Naive thymus-derived CD4-positive, alpha-beta T cell (primary cell): ENCODE data around the gene CDH4. TPM values are rescaled to one million over a fixed set of nuclear protein-coding genes. Genes with fewer than 3 reads are reported as not detected.

Experiments
- ATAC-seq: fragments of 150-1000 bp; cut with Tn5 transposase; 2 replicates; pipeline ENCODE4 v1.10.0; 2021; ENCODE audit warnings: mild to moderate bottlenecking, moderate library complexity
- CTCF ChIA-PET: fragments of 350-600 bp; sonication (Branson Sonifier 250); formaldehyde crosslinking; loops from one replicate; lab custom pipeline; 2021; ENCODE audit warnings: antibody characterized with exemption; lab: Charles Lee
- POLR2A ChIA-PET: fragments of 350-600 bp; sonication (Branson Sonifier 250); formaldehyde crosslinking; loops from one replicate; lab custom pipeline; 2021; ENCODE audit warnings: antibody characterized with exemption, inconsistent platforms; lab: Charles Lee
- DNase-seq, 9 donors: peaks; one replicate each; pipeline versions ENCODE4 v3.0.0 to v3.0.0-alpha.2; 2020 to 2022; ENCODE audit warnings: mixed read lengths in 1 of 9
- H3K27ac ChIP-seq: one replicate; pipeline ENCODE4 v1.7.0; 2013; ENCODE audit warnings: mild to moderate bottlenecking, low read depth, low read length, moderate library complexity
- H3K27me3 ChIP-seq, 2 donors: one replicate each; pipeline ENCODE4 v1.7.0; 2013; ENCODE audit warnings: low read length in 2 of 2, mild to moderate bottlenecking in 2 of 2, moderate library complexity in 2 of 2; ENCODE audit not compliant: control insufficient read depth in 2 of 2, insufficient read depth in 2 of 2
- H3K36me3 ChIP-seq, 3 experiments: 1 replicate in 2 of 3; 2 replicates in 1 of 3; pipeline ENCODE4 v1.7.0; 2013; ENCODE audit warnings: low read length in 3 of 3, mild to moderate bottlenecking in 3 of 3, moderate library complexity in 1 of 3; ENCODE audit not compliant: insufficient read depth in 3 of 3, control insufficient read depth in 2 of 3
- H3K4me1 ChIP-seq, 2 donors: one replicate each; pipeline ENCODE4 v1.7.0; 2013; ENCODE audit warnings: low read length in 2 of 2, mild to moderate bottlenecking in 2 of 2, moderate library complexity in 1 of 2; ENCODE audit not compliant: control insufficient read depth in 2 of 2, insufficient read depth in 2 of 2
- H3K4me3 ChIP-seq: 2 replicates; pipeline ENCODE4 v1.7.0; 2013; ENCODE audit warnings: mild to moderate bottlenecking, low read length
- H3K9me3 ChIP-seq, 3 experiments: 1 replicate in 2 of 3; 2 replicates in 1 of 3; pipeline ENCODE4 v1.7.0; 2013; ENCODE audit warnings: low read length in 3 of 3; ENCODE audit not compliant: control insufficient read depth in 2 of 3
- H3K27ac Mint-ChIP-seq, 9 donors: one replicate each; pipeline ENCODE4 v1.8.0; 2020 to 2022; ENCODE audit warnings: mixed read lengths in 9 of 9, mild to moderate bottlenecking in 8 of 9, moderate library complexity in 5 of 9, inconsistent platforms in 2 of 9
- H3K27me3 Mint-ChIP-seq, 5 donors: one replicate each; pipeline ENCODE4 v1.8.0; 2021 to 2022; ENCODE audit warnings: mixed read lengths in 5 of 5, mild to moderate bottlenecking in 1 of 5
- H3K36me3 Mint-ChIP-seq, 5 donors: one replicate each; pipeline ENCODE4 v1.8.0; 2020 to 2022; ENCODE audit warnings: mixed read lengths in 5 of 5, mild to moderate bottlenecking in 3 of 5, inconsistent platforms in 1 of 5
- H3K4me1 Mint-ChIP-seq, 7 donors: one replicate each; pipeline ENCODE4 v1.8.0; 2020 to 2022; ENCODE audit warnings: mixed read lengths in 7 of 7, mild to moderate bottlenecking in 3 of 7, inconsistent platforms in 1 of 7
- H3K4me3 Mint-ChIP-seq, 10 donors: one replicate each; pipeline ENCODE4 v1.8.0; 2020 to 2022; ENCODE audit warnings: mild to moderate bottlenecking in 10 of 10, mixed read lengths in 10 of 10, moderate library complexity in 6 of 10, inconsistent platforms in 2 of 10
- H3K9me3 Mint-ChIP-seq, 11 donors: one replicate each; pipeline ENCODE4 v1.8.0; 2020 to 2022; ENCODE audit warnings: mixed read lengths in 11 of 11, mild to moderate bottlenecking in 4 of 11, inconsistent platforms in 1 of 11, moderate library complexity in 1 of 11
- intact Hi-C, 2 donors: fragments of 100-400 bp; cut with micrococcal nuclease; formaldehyde crosslinking; loops; one replicate each; pipeline ENCODE4 v1.15.1; 2023
- polyA plus RNA-seq, 2 donors: library from polyadenylated mRNA; unstranded; fragments of 300-500 nt; fragmentation: Illumina TruSeq; gene quantifications; one replicate each; pipeline ENCODE4 v1.2.3, GENCODE V29; 2021
- total RNA-seq, 6 experiments: library from RNA in 5 of 6; stranded (reverse) in 5 of 6; gene quantifications; 1 replicate in 5 of 6; 2 replicates in 1 of 6; pipeline ENCODE4 v1.2.3 and lab custom pipeline; 2021 to 2026

Gene CDH4
- total and polyA plus RNA-seq, 7 experiments from 2014 or later = 0.05 to 0.43 (median 0.14) TPM; not detected in 1

DNA sequence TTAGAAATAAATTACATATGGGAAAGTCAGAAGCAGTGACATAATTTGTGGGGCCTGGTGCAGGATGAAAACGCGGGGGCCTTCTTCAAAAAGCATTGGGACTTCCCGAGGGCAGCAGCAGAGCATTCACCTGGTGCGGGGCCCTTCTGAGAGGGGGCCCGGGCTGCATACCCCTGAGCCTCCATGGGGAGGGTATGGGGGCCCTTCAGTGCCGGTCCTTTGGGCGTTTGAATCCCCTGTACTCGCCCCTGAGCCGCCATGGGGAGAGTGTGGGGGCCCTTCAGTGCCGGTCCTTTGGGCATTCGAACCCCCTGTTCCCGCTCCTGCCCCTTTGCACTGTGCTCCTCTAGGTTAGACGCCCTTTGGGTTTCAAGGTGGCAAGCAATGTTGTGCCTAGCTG lies 283.5 kb downstream of the CDH4 start:
- peaks cover 0 to 1% (median 0%) of the 10 kb centered on the region in 7 donors for H3K4me1 Mint-ChIP-seq
- intact Hi-C loops = no loop called here
- ChIA-PET POLR2A (no interaction called here), CTCF (no interaction called here)
- Histone ChIP-seq H3K27ac (no peak overlapping the region), H3K9me3 (no peaks in the 10 kb centered on the region), H3K27me3 (no peaks in the 10 kb centered on the region), H3K4me1 (no peaks in the 10 kb centered on the region), H3K4me3 (no peak overlapping the region), H3K36me3 (no peaks in the 10 kb centered on the region)
- H3K27me3 Mint-ChIP-seq = no peaks in the 10 kb centered on the region
- ATAC-seq (no peak), DNase-seq (no peak)
- H3K27ac Mint-ChIP-seq = no peak overlapping the region
- no peak overlapping the region for H3K4me3 Mint-ChIP-seq
- peaks cover 0 to 4% (median 0%) of the 10 kb centered on the region in 11 donors for H3K9me3 Mint-ChIP-seq
- H3K36me3 Mint-ChIP-seq = no peaks in the 10 kb centered on the region

DNA sequence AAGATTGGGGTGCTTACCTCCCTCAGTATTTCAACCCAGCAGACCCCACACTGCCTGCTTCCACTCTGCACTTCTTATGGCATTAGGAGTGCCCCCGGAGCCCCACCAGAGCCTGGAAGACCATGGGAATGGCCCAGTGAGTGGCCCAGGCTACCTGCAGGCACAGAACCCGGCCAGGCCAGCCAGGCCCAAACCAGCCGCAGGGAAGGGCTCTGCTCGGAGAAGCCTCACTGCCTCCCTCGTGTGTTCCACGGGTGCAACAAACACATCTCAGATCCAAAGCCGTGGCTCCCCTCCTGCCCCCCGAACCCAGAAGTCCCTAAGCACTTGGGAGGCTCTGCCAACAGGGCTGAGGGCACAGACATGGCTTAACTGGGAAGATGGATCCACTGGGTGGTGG lies 283.9 kb downstream of the CDH4 start:
- no peak for DNase-seq
- H3K36me3 ChIP-seq = no peaks in the 10 kb centered on the region

DNA sequence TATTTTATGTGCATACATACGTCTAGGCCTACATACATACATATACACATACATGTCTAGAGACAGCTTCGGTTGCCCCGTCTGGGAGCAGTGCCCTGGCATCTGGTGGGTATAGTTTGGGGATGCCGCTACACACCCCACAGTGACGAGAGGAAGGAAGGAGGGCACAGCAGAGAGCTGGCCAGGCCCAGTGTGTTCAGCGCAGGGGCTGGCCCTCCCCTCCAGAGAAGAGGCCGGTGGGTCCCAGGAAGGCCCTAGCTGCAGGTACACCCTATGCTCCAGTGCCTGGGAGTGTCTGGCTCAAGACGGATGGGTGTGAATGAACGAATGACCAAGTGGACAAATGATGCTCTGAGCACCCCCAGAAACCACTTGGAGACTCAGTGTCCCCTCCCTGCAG lies 284.6 kb downstream of the CDH4 start:
- Mint-ChIP-seq H3K27me3 (no peaks in the 10 kb centered on the region), H3K36me3 (no peaks in the 10 kb centered on the region), H3K4me3 (no peak overlapping the region), H3K9me3 (peaks cover 0 to 3% (median 0%) of the 10 kb centered on the region in 11 donors), H3K4me1 (peaks cover 0 to 1% (median 0%) of the 10 kb centered on the region in 7 donors), H3K27ac (no peak overlapping the region)
- ChIA-PET POLR2A (no interaction called here), CTCF (no interaction called here)
- Histone ChIP-seq H3K4me1 (no peaks in the 10 kb centered on the region), H3K36me3 (no peaks in the 10 kb centered on the region), H3K27me3 (no peaks in the 10 kb centered on the region), H3K4me3 (no peak overlapping the region), H3K27ac (no peak overlapping the region), H3K9me3 (no peaks in the 10 kb centered on the region)
- peak; percentile 12 for ATAC-seq
- intact Hi-C loops = no loop called here
- no peak for DNase-seq

More for the DNA sequence above, 283.9 kb downstream of the CDH4 start:
- no peak for ATAC-seq
- Mint-ChIP-seq H3K27ac (no peak overlapping the region), H3K4me1 (peaks cover 0 to 1% (median 0%) of the 10 kb centered on the region in 7 donors), H3K9me3 (peaks cover 0 to 4% (median 0%) of the 10 kb centered on the region in 11 donors), H3K4me3 (no peak overlapping the region), H3K27me3 (no peaks in the 10 kb centered on the region), H3K36me3 (no peaks in the 10 kb centered on the region)
- no peaks in the 10 kb centered on the region for H3K4me1 ChIP-seq
- ChIA-PET POLR2A (no interaction called here), CTCF (no interaction called here)
- no peak overlapping the region for H3K4me3 ChIP-seq
- intact Hi-C loops = no loop called here
- no peak overlapping the region for H3K27ac ChIP-seq
- H3K9me3 ChIP-seq = no peaks in the 10 kb centered on the region
- no peaks in the 10 kb centered on the region for H3K27me3 ChIP-seq

DNA sequence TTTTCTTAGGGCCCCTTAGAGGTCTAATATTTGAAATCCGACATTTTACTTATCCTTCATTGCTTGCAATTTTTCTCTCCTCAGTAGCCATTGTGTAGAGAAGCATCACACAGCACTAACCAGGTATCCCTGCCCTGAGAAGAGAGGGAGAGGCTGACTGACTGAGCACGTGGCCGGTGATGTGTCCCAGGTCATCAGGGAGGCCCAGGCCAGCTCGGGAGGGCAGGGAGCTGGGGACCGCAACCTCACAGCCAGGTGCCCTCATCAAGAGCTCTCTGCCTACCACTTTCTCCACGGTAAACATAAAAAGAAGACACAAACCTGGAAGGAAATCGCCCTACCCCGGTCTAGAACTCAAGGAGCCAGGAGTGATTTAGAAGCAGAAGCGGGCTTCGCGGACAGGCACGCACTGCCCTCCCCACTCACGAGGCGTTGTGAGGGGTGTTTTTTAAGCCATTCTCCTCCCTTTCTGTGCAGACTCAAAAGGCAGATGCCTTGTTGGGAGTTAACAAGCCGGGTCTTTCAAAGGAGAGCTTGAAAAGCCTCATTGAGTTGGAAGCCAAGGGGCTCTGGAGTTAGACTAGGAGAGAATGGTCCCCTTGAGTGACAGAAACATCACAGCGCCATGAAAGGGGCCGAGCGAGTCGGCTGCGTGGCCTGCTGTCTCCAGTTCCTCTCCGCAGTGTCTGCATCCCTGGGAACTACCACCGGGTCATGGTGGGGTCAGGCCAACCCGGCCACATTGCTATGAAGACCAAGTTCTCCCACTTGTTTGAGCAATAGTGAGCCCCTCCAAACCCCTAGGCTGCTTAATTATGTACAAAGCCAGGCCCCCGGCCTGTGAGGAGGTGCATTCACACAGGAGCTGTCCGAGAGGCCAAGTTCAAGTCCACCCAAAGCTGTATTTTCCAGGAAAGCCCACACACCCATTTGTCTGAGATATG lies 285.4 kb downstream of the CDH4 start:
- Mint-ChIP-seq H3K4me3 (no peak overlapping the region), H3K36me3 (no peaks in the 10 kb centered on the region), H3K4me1 (peaks cover 0 to 1% (median 0%) of the 10 kb centered on the region in 7 donors), H3K9me3 (no peaks in the 10 kb centered on the region), H3K27ac (no peak overlapping the region), H3K27me3 (no peaks in the 10 kb centered on the region)
- H3K36me3 ChIP-seq = no peaks in the 10 kb centered on the region
- no peak overlapping the region for H3K27ac ChIP-seq
- no peak for DNase-seq
- CTCF ChIA-PET = no interaction called here
- intact Hi-C loops = no loop called here
- H3K9me3 ChIP-seq = no peaks in the 10 kb centered on the region
- H3K4me1 ChIP-seq = no peaks in the 10 kb centered on the region
- no peak overlapping the region for H3K4me3 ChIP-seq
- ATAC-seq = no peak
- H3K27me3 ChIP-seq = no peaks in the 10 kb centered on the region
- POLR2A ChIA-PET = no interaction called here

DNA sequence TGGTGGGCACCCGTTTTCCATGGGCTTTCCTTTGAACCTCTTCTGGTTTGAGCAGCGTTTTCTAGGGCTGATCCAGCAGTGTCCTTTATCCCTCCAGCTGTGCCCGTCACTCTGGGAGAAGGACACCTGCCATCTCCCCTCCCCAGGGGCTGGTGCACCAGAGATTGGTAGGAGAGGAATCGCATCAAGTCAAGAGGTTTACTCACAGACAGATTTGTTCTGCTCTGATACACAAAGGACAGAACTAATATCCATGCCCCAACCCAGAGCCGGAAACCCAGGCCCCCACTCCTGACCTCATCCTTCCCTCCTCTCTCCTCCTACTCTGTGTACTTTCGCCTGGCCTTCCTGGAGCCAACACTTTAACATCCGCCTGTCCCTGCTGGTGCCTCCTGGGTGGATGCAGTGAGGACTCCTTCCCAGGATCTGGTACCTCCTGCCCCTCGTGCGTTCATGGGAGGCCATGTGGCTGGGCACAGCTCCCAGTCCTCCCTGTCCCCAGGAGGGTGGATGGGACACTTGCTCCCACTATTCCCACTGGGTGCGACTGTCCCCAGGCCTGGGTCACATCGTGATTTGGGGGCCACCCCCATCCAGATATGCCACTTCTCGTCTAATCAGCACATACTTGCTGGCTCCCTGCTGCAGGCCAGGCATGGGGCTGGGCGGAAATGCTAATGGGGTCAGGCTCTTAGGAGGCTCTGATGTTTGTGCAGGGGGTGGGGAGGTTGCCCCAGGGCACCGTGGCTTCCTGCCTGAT lies 286.3 kb downstream of the CDH4 start:
- DNase-seq (no peak), ATAC-seq (no peak)
- Histone ChIP-seq H3K27me3 (no peaks in the 10 kb centered on the region), H3K36me3 (no peaks in the 10 kb centered on the region), H3K9me3 (no peaks in the 10 kb centered on the region), H3K4me1 (no peaks in the 10 kb centered on the region), H3K27ac (no peak overlapping the region), H3K4me3 (no peak overlapping the region)
- ChIA-PET POLR2A (no interaction called here), CTCF (no interaction called here)
- H3K27me3 Mint-ChIP-seq = no peaks in the 10 kb centered on the region
- intact Hi-C loops = no loop called here
- H3K4me3 Mint-ChIP-seq = no peak overlapping the region
- H3K9me3 Mint-ChIP-seq = no peaks in the 10 kb centered on the region
- peaks cover 0 to 1% (median 0%) of the 10 kb centered on the region in 7 donors for H3K4me1 Mint-ChIP-seq
- no peaks in the 10 kb centered on the region for H3K36me3 Mint-ChIP-seq
- H3K27ac Mint-ChIP-seq = no peak overlapping the region

DNA sequence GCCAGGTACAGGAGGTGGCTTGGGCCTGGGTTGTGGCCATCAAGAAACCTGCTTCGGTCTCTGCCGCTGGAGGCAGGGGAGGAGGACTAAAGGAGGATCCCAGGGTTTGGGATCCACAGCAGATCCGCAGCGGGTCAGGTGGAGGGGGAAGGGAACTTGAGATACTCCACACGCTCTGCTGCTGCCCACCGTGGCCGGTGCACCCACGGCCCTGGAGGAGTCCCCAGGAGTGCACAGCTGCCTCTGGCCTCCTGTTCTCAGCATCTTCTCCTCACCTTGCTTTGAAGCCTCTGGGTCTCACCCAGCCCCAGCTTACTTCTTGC lies 286.8 kb downstream of the CDH4 start:
- Mint-ChIP-seq H3K4me3 (no peak overlapping the region), H3K27ac (no peak overlapping the region), H3K9me3 (no peaks in the 10 kb centered on the region), H3K36me3 (no peaks in the 10 kb centered on the region), H3K27me3 (no peaks in the 10 kb centered on the region), H3K4me1 (peaks cover 0 to 1% (median 0%) of the 10 kb centered on the region in 7 donors)
- Histone ChIP-seq H3K27ac (no peak overlapping the region), H3K9me3 (no peaks in the 10 kb centered on the region), H3K36me3 (no peaks in the 10 kb centered on the region), H3K4me1 (no peaks in the 10 kb centered on the region), H3K27me3 (no peaks in the 10 kb centered on the region), H3K4me3 (no peak overlapping the region)
- ATAC-seq = no peak
- DNase-seq = no peak
- intact Hi-C loops = no loop called here
- CTCF ChIA-PET = no interaction called here
- POLR2A ChIA-PET = no interaction called here
